Dedifferentiated amniotic fluid mesenchymal stem cell (primary cell): ENCODE measurements around the gene PLCG1.
"Not testable (repeated sequence)": the region's sequence is repeated elsewhere in the genome, so short reads cannot be mapped to it uniquely, and the experiment has no call there.

Experiments used
- DNase-seq: peaks from one replicate; pipeline ENCODE4 v3.0.0-alpha.2; 2016; ENCODE audit errors: extremely low spot score

The PLCG1 gene

DNA sequence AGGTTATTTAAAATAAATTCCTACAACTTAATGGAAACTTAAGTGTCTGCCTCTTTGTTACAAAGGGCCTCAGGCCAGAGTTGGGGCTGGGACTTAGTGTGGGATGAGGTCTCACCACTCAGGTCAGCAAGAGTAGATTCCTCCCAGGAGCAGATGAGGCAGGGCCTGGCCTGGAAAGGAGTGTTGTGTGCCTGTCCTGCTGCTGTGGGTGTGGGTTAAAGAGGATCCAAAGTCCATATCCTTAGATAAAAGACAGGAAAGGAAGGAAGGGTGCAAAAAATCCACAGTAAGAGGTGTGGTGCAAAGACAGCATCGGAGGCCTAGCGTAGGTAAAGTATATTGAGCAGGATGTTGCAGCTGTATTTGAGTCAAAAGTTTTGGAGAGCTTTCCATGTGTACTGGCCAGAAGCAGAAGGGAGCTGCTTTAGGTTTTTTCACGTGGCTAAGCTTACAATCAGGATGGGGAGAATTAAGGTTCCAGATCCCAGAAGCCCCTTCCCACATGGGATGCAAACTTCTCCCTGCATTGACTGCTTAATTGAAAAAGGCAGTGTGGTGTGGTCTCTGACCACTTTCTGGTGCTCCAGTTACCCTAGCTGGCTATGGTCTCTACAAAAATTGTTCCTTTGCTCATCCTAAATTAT, 12.8 kb upstream of the PLCG1 start:
- DNase-seq, result no peak

DNA sequence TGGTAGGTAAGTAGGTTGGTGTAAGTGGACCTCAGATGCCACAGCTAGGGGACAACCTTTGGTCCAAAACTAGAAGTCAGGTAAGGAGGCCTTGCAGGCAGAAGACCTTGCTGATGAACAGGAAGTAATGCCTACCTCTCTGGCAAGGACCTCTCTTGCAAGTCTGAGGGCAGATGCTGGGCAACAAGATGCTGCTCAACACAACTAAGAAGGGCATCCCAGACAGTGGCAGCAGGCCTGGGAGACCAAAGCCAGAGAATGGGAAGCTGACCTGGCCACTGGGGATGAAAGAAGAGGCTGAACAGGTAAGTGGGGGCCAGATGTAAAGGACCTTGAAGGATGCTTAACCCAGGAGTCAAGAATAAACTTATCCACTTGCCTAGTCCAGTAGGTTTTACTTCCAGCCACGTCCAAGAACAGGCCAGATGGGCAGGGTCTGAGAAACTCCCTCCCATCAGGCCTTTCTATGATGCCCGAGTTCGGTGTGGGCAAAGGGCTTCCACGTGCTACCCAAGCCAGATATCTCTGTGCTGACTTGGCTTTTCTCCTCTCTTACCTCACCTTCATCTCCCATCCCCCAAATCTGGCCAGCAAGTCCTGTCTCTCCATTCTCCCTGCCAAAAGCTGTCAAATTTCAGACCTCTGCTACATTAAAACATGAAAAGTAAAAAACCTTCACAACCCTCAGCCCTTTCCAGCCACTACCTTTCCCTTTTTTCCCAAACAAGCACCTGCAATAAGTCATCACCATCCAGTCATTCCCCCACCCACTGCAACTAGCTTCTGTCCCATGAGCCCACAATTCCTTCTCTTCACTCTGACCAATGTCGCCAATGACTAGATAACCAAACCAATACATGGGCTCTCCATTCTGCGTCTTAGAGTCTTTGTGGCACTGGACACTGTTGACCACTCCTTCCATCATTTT, 11.5 kb upstream of the PLCG1 start:
- no peak for DNase-seq

DNA sequence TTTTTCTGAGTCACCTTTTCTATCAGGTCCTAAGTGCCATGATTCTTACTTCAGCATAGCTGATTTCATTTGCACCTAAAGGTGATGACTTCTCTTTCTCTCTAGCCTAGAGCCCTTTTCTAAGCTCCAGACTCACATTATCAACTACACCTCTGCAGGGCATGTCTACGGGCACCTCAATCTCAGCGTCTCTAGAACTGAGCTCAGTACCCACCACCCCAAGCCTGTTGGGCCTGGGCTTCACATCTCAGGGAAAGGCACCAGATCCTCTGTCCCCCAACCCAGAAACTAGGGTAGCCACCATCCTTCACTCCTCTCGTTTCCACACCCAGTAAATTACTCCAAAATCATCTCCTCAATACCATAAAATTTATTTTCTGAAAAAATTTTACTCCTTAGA, 10.6 kb upstream of the PLCG1 start:
- no peak for DNase-seq

DNA sequence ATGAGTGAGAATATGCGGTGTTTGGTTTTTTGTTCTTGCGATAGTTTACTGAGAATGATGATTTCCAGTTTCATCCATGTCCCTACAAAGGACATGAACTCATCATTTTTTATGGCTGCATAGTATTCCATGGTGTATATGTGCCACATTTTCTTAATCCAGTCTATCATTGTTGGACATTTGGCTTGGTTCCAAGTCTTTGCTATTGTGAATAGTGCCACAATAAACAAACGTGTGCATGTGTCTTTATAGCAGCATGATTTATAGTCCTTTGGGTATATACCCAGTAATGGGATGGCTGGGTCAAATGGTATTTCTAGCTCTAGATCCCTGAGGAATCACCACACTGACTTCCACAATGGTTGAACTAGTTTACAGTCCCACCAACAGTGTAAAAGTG, 9.0 kb upstream of the PLCG1 start:
- DNase-seq, result not testable (repeated sequence)

DNA sequence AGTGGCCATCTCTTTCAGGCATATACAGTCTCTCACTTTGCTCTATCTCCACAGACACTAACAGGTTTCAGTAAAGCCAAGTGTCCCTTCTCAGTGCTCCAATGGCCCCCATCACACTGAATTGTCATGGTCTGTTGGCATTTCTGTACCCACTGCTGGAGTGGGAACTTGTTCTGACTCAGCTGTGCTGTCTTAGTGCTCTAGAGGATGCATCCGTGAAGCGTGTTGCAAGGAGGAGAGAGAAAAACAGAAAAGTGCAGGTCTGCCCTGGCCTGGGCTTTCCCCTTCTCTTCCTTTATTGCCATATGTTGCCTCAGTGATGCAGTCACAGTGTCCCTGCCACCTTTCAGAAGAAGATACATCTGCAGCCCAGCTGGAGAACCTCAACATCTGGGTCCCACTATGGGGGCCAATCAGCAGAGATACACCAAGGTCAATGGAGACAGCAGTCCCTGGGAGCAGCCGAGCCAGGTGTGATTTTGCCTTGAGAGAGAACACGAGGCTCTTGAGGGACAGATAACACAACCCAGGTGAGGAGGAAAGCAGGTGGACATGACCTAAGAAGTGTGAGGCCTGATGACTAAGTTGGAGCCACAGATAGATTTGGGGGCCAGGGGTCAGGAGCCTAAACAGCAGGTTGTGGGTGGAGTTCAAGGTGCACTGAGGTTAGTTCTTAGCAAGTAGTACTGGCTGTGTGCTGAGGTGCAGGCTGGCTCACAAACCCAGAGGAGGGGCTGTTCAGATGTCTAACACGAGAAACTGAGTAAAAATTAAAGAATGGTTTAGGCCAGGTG, 5.6 kb upstream of the PLCG1 start:
- no peak for DNase-seq

DNA sequence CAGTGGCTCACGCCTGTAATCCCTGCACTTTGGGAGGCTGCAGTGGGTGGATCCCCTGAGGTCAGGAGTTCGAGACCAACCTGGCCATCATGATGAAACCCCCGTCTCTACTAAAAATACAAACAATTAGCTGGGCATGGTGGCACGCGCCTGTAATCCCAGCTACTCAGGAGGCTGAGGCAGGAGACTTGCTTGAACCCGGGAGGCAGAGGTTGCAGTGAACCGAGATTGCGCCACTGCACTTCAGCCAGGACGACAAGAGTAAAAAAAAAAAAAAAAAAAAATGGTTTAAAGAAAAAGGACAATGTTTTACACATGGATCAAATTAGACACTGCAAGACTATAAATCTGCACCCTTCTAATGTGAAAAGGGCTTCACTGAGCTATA, 5.0 kb upstream of the PLCG1 start:
- not testable (repeated sequence) for DNase-seq

DNA sequence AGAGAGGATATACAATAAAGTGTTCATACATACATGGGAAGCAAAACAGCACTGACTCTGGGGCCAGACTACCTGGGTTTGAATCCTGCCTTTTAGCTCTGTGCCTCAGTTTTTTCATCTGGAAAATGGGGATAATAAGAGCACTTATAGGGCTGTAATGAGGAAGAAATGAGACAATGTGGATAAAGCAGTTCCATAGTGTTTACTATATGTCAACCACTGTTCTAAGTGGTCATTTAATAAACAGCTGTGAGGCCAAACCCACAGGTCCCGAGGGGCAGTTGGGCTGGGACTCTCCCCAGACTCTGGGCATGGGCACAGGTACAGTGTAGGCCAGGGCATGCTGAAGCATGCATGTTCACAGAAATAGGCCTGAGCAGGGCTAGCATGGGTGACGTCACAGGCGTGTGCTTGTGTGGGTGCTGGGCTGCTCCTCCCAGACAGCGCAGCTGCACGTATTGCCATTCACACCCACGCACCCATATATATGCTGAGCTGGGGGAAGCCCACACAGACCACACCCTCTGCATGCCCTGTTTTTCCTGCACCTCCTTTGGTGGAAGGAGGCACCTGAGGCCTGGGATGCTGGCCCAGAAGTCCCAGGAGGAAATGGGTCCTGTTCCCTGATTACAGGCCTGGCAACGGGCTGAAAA, 3.5 kb upstream of the PLCG1 start:
- DNase-seq, result no peak

DNA sequence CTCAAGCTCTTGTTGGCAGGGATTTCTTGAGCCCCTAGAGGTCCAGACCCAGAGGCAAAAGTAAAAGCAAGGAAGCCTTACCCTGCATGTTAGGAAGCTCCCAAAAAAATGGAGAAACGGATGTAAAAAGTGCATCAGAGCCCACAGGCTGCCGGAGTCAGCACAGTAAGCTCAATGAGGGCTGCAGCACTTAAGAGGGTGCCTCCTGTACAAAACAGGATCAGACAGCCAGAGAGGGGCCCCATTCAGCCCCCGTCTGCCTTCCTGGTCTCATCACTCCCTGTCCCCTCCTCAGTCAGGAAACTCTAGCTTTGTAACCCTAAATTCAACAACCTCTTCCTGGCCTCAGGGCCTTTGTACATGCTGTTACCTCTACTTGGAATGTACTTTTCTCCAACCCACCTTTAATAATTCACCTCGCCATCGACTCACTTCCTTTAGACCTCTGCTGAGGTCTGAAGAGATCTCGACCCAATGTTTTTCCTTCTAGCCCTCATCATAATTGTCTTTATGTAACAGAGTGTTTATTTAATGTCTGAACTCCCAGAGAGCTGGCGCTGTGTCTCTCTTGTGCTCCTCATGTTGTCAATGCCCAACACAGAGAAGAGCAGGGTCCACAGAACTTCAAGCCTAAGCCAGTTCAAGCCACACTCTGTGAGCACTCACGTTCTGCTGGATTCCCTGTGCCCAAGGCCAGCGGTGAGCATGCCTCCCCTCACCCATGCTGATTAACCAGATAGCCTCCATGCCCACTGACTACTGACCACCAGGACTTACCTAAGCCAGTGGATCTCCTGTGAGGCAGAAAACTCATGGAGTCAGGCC, 2.8 kb upstream of the PLCG1 start:
- no peak for DNase-seq

DNA sequence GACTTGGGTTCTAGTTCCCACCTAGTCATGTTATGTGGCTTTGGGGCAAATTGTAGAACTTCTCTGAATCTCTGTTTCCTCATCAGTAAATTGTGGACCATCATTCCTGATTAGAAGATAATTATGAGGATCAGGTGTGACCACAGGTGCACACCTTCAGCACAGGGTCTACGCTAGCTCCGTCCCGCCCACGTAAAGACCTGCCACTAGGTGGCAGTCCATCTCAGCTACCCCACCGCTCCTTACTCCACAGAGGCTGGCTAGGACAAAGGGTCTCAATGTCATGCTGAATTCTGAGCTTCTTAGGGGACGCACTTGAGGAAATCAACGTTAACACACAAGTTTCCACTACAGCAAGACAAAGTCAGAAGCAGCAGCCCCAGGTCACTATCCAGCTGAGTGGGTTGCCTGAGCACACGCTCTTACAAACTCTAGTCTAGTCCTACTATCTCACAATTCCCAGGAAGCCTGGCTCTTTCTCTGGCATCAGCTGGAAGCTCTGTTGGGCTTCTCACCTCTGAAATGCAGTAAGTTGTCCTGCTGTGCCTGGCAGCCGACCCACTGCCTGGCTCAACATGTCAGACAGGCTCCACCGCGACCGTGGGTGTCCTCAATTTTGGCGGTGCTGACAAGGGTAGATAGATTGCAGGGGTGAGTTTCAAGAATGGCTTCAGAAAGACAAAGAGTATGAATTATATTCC, 2.0 kb upstream of the PLCG1 start:
- DNase-seq, result no peak

DNA sequence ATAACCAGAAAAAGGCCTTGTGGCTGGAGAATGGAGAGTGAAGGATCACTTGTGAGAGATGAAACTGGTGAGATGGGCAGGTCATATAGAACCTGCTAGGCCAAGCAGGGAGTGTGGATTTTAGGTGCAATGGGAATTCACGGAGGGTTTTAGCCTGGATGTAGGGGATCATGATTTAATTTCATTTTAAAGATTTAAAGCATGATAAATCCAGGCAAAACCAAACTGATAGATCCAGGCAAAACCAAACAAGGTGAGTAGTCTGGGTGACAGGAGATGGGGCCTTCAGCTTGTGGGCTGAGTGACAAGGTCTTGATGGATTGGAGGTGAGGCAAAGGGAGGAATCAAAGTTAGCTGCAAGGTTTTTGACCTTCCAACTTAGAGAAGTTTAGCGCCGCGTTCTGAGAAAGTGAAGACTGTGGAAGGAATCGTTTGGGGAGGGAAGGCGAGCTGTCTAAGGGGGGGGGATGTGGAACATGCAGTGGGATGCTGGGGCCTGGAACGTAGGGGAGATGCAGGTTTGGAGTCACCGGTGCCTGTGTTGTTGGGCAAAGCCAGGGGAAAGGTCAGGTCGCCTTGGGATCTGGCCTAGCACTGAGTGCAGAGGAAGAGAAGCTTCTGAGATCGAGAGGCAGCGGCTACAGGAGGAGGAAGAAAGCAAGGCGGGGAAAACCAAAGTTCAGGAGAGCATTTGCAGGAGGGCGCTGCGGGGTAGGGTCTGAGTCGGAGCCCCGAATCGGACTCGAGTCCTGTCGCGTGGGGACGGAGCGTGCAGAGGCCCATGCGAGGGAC, 1.3 kb upstream of the PLCG1 start:
- DNase-seq, result no peak

DNA sequence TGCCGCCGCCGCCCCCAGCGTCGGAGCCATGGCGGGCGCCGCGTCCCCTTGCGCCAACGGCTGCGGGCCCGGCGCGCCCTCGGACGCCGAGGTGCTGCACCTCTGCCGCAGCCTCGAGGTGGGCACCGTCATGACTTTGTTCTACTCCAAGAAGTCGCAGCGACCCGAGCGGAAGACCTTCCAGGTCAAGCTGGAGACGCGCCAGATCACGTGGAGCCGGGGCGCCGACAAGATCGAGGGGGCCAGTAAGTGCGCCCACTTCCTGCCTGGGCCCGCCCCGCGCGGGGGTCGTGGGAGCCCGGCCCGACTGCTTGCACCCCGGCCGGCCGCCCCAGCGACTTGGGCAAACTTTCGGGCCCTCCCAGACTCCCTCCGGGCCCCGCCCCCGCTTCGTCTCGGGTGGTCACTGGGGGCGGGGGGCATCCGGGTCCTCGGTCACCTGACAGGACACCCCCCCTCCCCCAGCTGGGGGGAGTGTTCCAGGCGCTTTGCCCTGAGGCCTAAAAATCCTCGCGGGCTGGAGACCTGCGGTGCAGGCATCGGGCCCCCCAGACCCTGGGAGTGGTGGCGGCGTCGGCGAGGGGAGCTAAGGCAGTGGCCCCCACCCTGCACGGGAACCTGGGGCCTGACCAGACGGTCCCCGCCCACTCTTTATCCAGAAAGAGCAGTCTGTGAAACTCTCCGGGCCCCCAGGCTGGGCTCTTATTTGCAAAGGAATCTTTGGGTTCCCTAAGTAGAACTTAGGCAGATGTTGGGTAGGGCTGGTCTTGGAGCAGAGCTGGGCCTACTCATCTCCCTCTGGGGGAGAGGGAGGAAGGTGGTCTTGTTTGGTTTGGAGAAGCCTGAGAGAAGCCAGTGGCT, 501 bp downstream of the PLCG1 start:
- no peak for DNase-seq

DNA sequence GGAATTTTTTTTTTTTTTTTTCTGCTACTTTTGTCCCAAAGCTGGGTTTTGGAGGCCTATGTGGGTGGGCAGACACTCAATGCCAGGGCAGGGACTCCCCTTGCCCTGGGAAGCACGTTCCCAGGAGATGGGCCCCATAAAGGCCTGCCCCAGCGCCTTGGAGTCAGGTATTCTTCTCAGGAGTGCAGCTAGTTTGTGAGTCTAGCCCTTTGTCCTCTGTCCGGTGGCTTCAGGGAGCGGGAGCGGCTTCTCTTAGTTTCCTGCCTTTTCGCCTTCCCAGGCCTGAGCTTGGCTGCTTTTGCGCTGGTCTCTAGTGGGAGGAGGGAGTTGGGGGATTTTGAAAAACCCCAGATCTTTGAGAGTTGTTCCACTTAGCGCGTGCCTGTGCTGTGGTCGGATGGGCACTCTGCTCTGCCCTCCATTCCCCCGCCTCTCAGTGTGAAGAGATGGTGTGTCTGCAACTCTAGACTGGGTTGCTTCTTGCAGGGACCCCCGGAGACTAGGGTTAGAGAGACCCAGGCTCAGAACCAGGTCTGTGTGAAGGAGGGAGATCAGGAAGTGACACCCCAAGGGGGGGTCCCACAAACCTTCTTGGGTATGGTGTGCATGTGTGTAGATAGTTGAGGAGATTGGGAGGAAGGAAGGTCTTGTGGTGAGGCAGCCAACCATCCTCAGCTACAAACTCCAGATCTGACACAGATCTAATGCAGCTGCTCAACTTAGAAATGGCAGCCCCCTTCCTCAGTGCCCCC, 1.3 kb downstream of the PLCG1 start:
- no peak for DNase-seq

DNA sequence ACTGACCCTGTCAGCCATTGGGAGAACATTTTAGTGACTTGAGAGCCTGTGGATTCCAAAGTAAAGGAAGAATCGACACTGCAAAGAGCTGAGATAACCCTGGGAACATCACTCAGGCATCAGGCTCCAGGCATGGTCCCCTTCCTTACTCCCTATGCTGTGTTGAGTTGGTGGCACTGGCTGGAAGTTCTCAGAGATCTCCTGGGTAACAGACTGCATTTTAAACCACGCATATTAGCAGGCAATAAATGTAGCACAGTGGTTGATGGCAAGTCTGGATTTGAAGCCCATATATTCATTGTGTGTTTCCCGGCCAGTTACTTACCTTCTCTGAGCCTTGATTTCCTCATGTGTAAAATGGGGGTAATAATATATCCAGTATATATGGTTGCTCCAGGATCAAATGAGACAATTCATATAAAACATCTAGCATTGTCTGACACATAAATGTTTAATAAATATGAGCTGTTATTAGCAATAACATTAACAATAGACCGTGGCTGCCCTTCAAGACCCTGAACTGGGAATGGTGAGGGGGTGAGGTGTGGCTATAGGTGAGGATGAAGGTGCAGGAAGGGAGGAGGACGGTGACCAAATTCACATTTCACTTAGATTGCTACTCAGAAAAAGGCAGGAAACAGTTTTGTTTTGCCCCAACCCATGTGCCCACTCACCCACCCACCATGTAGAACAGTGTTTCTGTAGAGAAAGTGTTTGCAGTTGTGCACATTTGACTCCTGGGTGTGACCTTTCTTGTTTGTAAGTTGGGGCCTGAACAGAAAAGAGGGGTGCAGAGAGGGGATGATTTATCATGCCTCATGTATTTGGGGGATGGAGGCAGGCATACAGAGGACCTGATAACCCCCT, 2.1 kb downstream of the PLCG1 start:
- DNase-seq, result no peak

DNA sequence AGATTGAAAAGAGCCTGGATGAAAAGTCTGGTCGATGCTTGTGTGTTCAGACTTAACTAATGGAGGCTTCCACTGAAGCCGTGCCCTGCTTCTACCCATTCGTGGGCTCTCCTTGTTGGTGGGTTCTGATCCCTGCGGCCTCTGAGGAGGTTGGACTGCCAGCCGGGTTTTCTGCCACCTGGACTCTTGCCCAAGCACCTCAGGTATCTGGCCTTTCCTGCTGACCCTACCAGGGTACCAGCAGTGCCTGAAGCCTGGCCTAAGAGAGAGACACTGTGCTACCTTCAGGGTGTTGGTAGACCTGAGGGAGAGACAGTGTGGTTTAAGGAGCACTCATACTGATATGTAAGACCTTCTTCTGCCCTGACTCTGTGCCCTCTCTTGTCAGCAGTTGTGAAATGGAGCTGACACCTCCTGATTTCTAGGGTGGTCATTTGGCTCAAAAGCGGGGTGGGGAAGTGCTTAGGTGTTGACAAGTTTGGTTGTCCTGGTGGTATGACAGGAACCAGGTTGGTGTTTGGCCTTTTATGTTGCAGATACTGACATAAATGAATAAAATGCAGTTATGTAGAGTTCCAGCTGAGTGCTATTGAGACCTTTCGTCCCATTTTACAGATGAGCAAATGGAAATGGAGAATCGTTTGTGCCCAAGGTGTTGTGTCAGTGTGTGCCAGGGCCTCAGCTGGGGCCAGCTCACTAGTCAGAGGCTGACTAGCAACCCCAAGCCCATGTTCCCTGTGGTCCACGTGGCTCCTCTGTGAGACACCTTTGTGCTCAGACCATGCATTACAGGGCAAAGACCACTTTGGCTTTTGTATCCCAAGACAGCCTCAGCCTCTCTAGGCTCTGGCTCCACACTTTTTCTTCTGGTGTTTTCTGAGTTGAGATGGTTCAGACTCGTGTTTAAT, 3.1 kb downstream of the PLCG1 start:
- DNase-seq, result no peak

DNA sequence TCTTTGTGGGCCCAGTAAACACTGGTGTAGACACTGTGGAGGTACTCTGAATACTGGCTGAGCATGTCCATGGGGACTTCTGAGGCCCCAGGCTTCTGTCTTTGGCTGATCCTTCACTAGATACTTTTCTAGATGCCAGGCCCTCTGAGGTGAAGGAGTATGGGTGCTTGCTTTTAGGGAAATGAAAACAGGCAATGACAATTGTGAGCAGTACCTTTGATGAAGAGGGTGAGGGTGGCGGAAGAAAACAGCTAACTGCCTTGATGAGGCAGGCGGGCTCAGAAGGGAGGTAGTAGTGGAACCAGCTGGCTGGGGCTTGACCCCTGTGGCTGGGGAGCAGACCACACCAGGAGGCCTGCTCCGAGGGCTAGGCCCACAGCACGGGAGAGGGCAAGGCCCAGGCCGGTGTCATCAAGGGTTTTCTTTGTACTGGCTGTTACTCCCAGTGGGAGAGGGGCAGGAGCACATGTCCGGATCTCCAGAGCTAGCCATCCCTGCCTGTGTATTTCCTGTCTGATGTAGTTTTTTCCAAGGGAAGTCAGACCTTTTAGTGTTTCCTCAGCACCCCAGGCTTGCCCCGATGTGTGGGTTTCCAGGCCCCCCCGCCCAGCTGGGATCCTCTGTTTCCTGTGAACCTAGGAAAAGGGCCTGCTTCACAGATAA, 3.9 kb downstream of the PLCG1 start:
- no peak for DNase-seq
